LNCAP (cell line): ENCODE results near the gene MGA.

Source experiments
- CTCF ChIP-seq: fragments of 450-650 bp; IDR thresholded peaks from 2 replicates; pipeline ENCODE4 v1.5.1; 2017; ENCODE audit warnings: mild to moderate bottlenecking

MGA gene

GRCh38 chr15:41659190-41659589, 1.0 kb upstream of the MGA start:
- TF ChIP-seq CTCF, result no peak

GRCh38 chr15:41659855-41660234, 360 bp upstream of the MGA start:
- no peak for TF ChIP-seq CTCF

GRCh38 chr15:41661078-41661517, 893 bp downstream of the MGA start:
- no peak for TF ChIP-seq CTCF

- TF ChIP-seq CTCF, result no peak
Observed at GRCh38 chr15:41661518-41662225, 1.5 kb downstream of the MGA start.

- TF ChIP-seq CTCF, result no peak
Observed at GRCh38 chr15:41666353-41666920, 6.2 kb downstream of the MGA start.

- no peak for TF ChIP-seq CTCF
Observed at GRCh38 chr15:41669701-41670100, 9.5 kb downstream of the MGA start.

GRCh38 chr15:41671656-41672648, 11.7 kb downstream of the MGA start:
- no peak for TF ChIP-seq CTCF
